ENCODE data around the gene LSM12. TPM values are rescaled to one million over a fixed set of nuclear protein-coding genes. Genes with fewer than 3 reads are reported as not detected.
A peak's percentile ranks its signal among the peaks of the same experiment; 100 is the strongest.
"Not testable (repeated sequence)": the region's sequence is repeated elsewhere in the genome, so short reads cannot be mapped to it uniquely, and the experiment has no call there.

LSM12 gene
- total and polyA plus RNA-seq, 4 donors = 22.2 to 48.0 (median 33.1) TPM

DNA sequence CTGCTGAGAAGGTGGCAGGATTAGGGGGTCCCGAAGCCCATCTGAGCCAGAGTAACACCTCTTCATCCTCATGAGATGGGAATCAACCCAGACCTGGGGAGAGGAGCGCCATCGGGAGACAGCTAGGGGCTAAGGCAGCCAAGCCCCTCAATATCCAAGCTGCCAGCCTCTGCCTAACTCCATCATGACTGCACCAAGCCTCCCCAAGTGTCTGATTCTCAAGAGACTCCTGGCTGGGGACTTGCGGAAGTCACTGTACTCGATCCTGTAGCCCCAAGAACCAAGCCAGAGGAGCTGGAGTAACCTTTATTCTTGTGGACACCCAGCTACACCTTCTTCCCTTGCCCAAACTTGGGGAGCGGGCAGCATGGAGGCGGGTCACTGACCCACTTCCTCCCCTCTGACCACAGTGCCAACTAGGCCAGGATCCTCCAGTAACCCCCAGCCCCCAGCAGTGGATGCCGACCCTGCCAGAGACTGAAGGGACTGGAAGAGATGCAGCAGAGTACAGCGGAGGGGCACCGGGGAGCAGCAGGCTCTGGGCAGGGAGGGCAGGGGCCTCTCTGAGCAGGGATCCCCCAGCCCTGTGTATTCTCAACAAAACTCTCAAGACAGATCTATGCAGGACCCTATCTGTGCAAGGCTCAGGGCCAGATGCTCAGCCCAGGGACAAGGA lies 43.7 kb upstream of the LSM12 start:
- WGBS (ENCODE audit: insufficient coverage) = 76% methylated on average over 9 of the region's 10 CpGs
- no peaks in the 10 kb centered on the region for H3K27me3 ChIP-seq (ENCODE audit: control insufficient read depth, insufficient read depth, low read length)
- H3K9me3 ChIP-seq (ENCODE audit: control insufficient read depth, insufficient read depth, low read length) = no peaks in the 10 kb centered on the region
- peak overlapping the region; percentile 81 for H3K27ac ChIP-seq (ENCODE audit: low read depth, low read length)
- H3K4me3 ChIP-seq (ENCODE audit: low read depth, low read length) = no peak overlapping the region
- no peak for DNase-seq (ENCODE audit: low read depth in 4 of 6, low spot score in 6 of 6)
- peaks cover 91% of the 10 kb centered on the region for H3K4me1 ChIP-seq (ENCODE audit: control insufficient read depth, insufficient read depth, low read length)
- H3K36me3 ChIP-seq (ENCODE audit: control insufficient read depth, insufficient read depth, low read length) = peaks cover 54% of the 10 kb centered on the region

- H3K4me3 ChIP-seq (ENCODE audit: low read depth, low read length) = no peak overlapping the region
- no peaks in the 10 kb centered on the region for H3K27me3 ChIP-seq (ENCODE audit: control insufficient read depth, insufficient read depth, low read length)
- DNase-seq (ENCODE audit: low read depth in 4 of 6, low spot score in 6 of 6) = no peak
- H3K36me3 ChIP-seq (ENCODE audit: control insufficient read depth, insufficient read depth, low read length) = peaks cover 54% of the 10 kb centered on the region
- peaks cover 93% of the 10 kb centered on the region for H3K4me1 ChIP-seq (ENCODE audit: control insufficient read depth, insufficient read depth, low read length)
- H3K9me3 ChIP-seq (ENCODE audit: control insufficient read depth, insufficient read depth, low read length) = no peaks in the 10 kb centered on the region
- H3K27ac ChIP-seq (ENCODE audit: low read depth, low read length) = no peak overlapping the region
- WGBS (ENCODE audit: insufficient coverage) = 70% methylated on average over 4 of the region's 4 CpGs
Observed at GRCh38 chr17:44109312-44109630, 42.8 kb upstream of the LSM12 start.

DNA sequence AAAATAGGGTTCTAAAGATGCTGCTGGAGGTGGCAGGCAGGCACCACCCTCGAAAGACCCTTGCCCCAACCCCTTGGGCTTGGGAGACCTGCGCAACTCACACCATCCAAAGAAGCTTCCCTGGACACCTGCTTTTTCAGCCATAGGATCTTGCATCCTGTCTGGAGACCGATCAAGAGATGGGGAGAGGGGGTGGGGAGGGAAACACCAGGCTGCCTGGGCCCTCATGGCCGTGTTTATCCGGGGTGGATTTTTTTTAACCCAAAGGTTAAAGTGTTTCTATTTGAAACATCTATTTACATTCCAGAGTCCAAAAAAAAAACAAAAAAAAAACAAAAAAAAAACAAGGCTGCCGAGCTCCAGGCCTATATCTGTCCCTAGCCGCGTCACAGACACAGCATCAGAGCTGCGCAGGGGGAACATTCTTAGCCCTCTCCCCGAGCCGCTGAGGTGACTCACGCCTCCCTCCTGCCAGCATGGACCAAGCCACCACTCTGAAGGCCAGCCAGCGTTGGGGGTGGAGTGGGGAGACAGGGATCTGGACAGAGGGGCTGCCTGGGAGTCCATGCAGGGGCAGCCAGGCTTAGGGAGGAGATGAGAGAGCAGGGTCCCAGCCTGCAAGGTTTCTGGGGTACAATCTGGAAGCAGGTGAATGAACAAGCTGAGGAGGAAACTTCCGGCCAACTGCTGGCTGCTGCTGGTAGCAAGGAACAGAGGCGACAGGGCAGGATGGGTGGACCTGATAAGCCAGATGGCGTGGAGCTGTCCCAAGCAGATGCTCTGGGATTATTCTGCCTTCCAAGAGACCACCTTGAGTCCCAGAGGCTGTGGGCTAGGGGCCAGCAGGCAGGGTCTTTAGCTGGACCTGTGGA lies 42.2 kb upstream of the LSM12 start:
- Histone ChIP-seq H3K4me1 (ENCODE audit: control insufficient read depth, insufficient read depth, low read length) (peaks cover 93% of the 10 kb centered on the region), H3K27ac (ENCODE audit: low read depth, low read length) (no peak overlapping the region), H3K36me3 (ENCODE audit: control insufficient read depth, insufficient read depth, low read length) (peaks cover 50% of the 10 kb centered on the region), H3K4me3 (ENCODE audit: low read depth, low read length) (no peak overlapping the region), H3K27me3 (ENCODE audit: control insufficient read depth, insufficient read depth, low read length) (no peaks in the 10 kb centered on the region), H3K9me3 (ENCODE audit: control insufficient read depth, insufficient read depth, low read length) (no peaks in the 10 kb centered on the region)
- no peak for DNase-seq (ENCODE audit: low read depth in 4 of 6, low spot score in 6 of 6)
- whole genome bisulfite sequencing (ENCODE audit: insufficient coverage) = 81% methylated on average over 8 of the region's 16 CpGs

GRCh38 chr17:44106801-44107200 lies 40.3 kb upstream of the LSM12 start:
- WGBS (ENCODE audit: insufficient coverage) = 100% methylated on average over 2 of the region's 4 CpGs
- Histone ChIP-seq H3K27ac (ENCODE audit: low read depth, low read length) (no peak overlapping the region), H3K36me3 (ENCODE audit: control insufficient read depth, insufficient read depth, low read length) (peaks cover 50% of the 10 kb centered on the region), H3K27me3 (ENCODE audit: control insufficient read depth, insufficient read depth, low read length) (no peaks in the 10 kb centered on the region), H3K9me3 (ENCODE audit: control insufficient read depth, insufficient read depth, low read length) (no peaks in the 10 kb centered on the region), H3K4me3 (ENCODE audit: low read depth, low read length) (no peak overlapping the region), H3K4me1 (ENCODE audit: control insufficient read depth, insufficient read depth, low read length) (peaks cover 79% of the 10 kb centered on the region)
- DNase-seq (ENCODE audit: low read depth in 4 of 6, low spot score in 6 of 6) = no peak

DNA sequence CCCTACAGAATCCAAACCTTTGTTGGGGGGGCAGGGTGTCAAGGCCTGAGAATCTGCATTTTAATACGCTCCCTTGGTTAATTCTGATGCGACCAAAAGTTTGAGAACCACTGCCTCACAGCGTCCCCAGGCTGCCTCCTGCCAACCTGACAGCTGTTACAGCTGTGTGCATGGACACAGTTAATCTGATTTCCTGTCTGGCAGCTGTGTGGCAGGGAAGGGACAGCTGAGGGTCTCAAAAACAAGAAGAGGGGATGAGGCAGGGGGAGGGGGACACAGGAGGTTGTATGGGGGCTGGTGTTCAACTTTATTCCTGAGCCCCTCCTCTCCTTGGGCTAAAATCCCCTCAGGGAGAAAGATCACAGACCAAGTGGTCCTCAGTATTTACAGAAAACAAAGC lies 39.5 kb upstream of the LSM12 start:
- no peak for DNase-seq (ENCODE audit: low read depth in 4 of 6, low spot score in 6 of 6)
- Histone ChIP-seq H3K9me3 (ENCODE audit: control insufficient read depth, insufficient read depth, low read length) (no peaks in the 10 kb centered on the region), H3K4me1 (ENCODE audit: control insufficient read depth, insufficient read depth, low read length) (peaks cover 76% of the 10 kb centered on the region), H3K36me3 (ENCODE audit: control insufficient read depth, insufficient read depth, low read length) (peaks cover 53% of the 10 kb centered on the region), H3K27ac (ENCODE audit: low read depth, low read length) (no peak overlapping the region), H3K27me3 (ENCODE audit: control insufficient read depth, insufficient read depth, low read length) (no peaks in the 10 kb centered on the region), H3K4me3 (ENCODE audit: low read depth, low read length) (no peak overlapping the region)
- 44% methylated on average over 3 of the region's 3 CpGs for WGBS (ENCODE audit: insufficient coverage)

DNA sequence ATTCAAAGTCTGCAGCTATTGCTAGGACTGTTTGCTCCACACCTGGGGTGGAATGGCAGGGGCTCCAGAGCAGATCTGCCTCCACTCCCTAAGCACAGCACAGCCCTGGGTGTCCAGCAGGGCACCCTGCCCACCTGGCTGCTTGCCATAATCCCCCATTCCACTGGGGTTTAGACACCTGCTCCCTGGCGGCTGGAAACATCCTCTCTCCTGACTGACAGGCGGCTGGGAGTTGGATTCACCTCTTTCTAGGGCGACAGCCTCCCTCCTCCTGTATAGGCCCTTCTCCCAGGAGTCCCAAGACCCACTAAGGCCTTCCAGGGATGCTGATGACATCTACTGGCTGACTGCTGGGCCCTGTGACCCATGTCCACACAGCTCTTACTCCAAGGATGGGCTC lies 39.0 kb upstream of the LSM12 start:
- H3K27me3 ChIP-seq (ENCODE audit: control insufficient read depth, insufficient read depth, low read length) = no peaks in the 10 kb centered on the region
- H3K9me3 ChIP-seq (ENCODE audit: control insufficient read depth, insufficient read depth, low read length) = no peaks in the 10 kb centered on the region
- no peak overlapping the region for H3K27ac ChIP-seq (ENCODE audit: low read depth, low read length)
- WGBS (ENCODE audit: insufficient coverage) = 61% methylated on average over 3 of the region's 3 CpGs
- no peak for DNase-seq (ENCODE audit: low read depth in 4 of 6, low spot score in 6 of 6)
- no peak overlapping the region for H3K4me3 ChIP-seq (ENCODE audit: low read depth, low read length)
- H3K36me3 ChIP-seq (ENCODE audit: control insufficient read depth, insufficient read depth, low read length) = peaks cover 48% of the 10 kb centered on the region
- H3K4me1 ChIP-seq (ENCODE audit: control insufficient read depth, insufficient read depth, low read length) = peaks cover 71% of the 10 kb centered on the region

DNA sequence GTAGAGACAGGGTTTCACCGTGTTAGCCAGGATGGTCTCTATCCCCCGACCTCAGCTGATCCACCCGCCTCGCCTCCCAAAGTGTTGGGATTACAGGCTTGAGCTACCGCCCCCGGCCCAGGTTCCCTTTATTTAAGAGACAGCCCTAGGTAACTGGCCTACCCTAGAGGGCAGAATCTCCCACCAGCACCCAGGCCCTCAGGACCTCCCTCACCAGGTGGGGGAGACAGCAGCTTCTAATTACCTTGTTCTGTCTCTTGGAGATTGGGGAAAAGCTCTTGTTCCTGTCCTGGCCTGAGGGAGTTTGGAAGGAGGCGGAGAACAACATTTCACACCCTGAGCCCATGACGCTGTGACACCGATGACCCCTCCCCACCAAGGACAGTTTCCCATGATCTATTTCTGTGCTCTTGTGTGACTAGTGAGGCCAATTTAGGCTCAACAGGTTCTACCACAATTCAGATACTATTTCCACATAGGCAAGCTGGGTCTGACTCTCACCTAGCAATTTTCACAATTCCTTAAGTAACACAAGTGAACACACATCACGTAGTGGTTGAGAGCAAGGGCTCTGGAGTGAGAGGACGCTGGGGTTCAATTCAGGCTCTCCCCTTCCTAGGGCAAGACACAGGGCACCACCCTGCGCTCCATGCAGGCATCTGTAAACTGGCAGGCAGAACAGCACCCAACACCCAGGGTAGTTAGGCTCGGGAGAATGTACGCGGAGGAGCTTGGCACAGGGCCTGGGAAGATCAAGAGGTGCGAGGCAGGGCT lies 36.6 kb upstream of the LSM12 start:
- H3K27me3 ChIP-seq (ENCODE audit: control insufficient read depth, insufficient read depth, low read length) = no peaks in the 10 kb centered on the region
- 76% methylated on average over 11 of the region's 16 CpGs for WGBS (ENCODE audit: insufficient coverage)
- H3K4me3 ChIP-seq (ENCODE audit: low read depth, low read length) = no peak overlapping the region
- no peaks in the 10 kb centered on the region for H3K9me3 ChIP-seq (ENCODE audit: control insufficient read depth, insufficient read depth, low read length)
- no peak for DNase-seq (ENCODE audit: low read depth in 4 of 6, low spot score in 6 of 6)
- H3K27ac ChIP-seq (ENCODE audit: low read depth, low read length) = no peak overlapping the region
- H3K36me3 ChIP-seq (ENCODE audit: control insufficient read depth, insufficient read depth, low read length) = peaks cover 34% of the 10 kb centered on the region
- H3K4me1 ChIP-seq (ENCODE audit: control insufficient read depth, insufficient read depth, low read length) = peaks cover 66% of the 10 kb centered on the region

DNA sequence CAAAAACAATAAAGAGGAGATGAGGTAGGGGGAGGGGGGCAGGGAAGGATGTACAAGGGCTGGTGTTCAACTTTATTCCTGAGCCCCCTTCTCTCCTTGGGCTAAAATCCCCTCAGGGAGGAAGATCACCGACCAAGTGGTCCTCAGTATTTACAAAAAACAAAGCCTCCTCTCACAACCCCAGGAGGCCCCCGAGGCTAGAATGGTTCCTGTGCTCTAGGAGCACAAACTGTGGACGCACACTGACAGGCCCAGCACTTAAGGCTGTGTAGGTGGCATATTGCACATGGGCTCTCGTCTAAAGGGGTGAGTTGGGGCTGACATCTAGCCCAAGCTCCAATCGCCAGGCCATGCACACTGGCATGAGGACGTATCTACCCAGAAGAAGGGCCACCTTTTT lies 35.4 kb upstream of the LSM12 start:
- H3K36me3 ChIP-seq (ENCODE audit: control insufficient read depth, insufficient read depth, low read length) = peaks cover 33% of the 10 kb centered on the region
- DNase-seq (ENCODE audit: low read depth in 4 of 6, low spot score in 6 of 6); H3K27me3 ChIP-seq (ENCODE audit: control insufficient read depth, insufficient read depth, low read length); H3K27ac ChIP-seq (ENCODE audit: low read depth, low read length); H3K4me3 ChIP-seq (ENCODE audit: low read depth, low read length); H3K9me3 ChIP-seq (ENCODE audit: control insufficient read depth, insufficient read depth, low read length): not testable (repeated sequence)
- 100% methylated on average over 1 of the region's 6 CpGs for WGBS (ENCODE audit: insufficient coverage)
- H3K4me1 ChIP-seq (ENCODE audit: control insufficient read depth, insufficient read depth, low read length) = peaks cover 72% of the 10 kb centered on the region

DNA sequence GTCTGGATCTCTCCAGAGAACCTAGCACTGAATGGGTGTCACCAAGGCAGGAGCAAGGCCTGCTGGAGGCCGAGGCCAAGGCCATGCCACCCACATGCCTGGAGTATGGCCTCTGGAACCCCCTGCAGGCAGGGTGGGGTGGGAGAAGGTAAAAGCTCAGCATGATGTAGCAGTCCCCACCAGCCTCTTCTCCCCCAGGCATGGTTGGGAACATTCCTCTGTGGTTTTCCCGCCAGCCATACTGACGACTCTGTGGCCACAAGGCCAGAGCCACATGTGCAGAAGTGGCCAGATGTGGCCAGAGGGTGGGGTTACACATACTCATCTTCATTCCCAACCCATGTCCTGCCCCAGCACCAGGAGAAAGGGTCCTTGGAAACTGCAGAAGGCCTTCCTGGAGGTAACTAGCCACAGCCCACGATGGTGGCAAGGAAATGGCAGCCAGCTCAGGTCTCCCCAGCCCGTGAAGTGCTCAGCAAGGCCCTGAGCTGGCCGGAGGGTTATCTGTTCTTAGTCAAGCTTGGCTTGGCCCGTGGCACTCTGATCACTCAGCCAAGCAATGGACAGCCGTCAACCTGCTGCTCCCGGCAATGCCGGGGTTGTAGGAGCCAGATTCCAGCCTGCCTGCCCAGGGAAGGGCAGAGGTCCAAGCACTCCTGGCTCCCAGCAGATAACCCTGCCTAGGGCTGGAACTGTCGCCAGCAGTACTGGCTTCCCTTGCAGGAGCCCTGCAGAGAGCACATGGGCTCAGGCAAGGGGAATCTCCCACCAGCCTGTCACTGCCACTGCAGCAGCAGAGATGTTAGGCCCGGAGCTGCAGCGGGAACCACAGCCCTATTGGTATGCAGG lies 30.9 kb upstream of the LSM12 start:
- Histone ChIP-seq H3K4me1 (ENCODE audit: control insufficient read depth, insufficient read depth, low read length) (peaks cover 76% of the 10 kb centered on the region), H3K27ac (ENCODE audit: low read depth, low read length) (peak overlapping the region; percentile 75), H3K9me3 (ENCODE audit: control insufficient read depth, insufficient read depth, low read length) (no peaks in the 10 kb centered on the region), H3K27me3 (ENCODE audit: control insufficient read depth, insufficient read depth, low read length) (no peaks in the 10 kb centered on the region), H3K36me3 (ENCODE audit: control insufficient read depth, insufficient read depth, low read length) (peaks cover 36% of the 10 kb centered on the region), H3K4me3 (ENCODE audit: low read depth, low read length) (no peak overlapping the region)
- WGBS (ENCODE audit: insufficient coverage) = 50% methylated on average over 10 of the region's 13 CpGs
- peak in 2 of 6 donors; percentile 49 to 57 for DNase-seq (ENCODE audit: low read depth in 4 of 6, low spot score in 6 of 6)
